AG08395 (cell line): Measurements from ENCODE around the gene TTN.
A peak's percentile ranks its signal among the peaks of the same experiment; 100 is the strongest.
"Not testable (repeated sequence)": the region's sequence is repeated elsewhere in the genome, so short reads cannot be mapped to it uniquely, and the experiment has no call there.

Source experiments
- DNase-seq: peaks from one replicate; pipeline ENCODE4 v3.0.0; 2012; ENCODE audit warnings: mixed read lengths, low spot score

The TTN gene

GRCh38 chr2:178529194-178529593 lies 278.0 kb downstream of the TTN start:
- DNase-seq = no peak

- DNase-seq = no peak
These were observed 278.6 kb downstream of the TTN start for GRCh38 chr2:178528647-178529046.

- no peak for DNase-seq
These were observed 279.6 kb downstream of the TTN start for GRCh38 chr2:178527592-178527991.

GRCh38 chr2:178526256-178526655 lies 281.0 kb downstream of the TTN start:
- no peak for DNase-seq

- not testable (repeated sequence) for DNase-seq
These were observed 281.8 kb downstream of the TTN start for GRCh38 chr2:178525460-178525859.

GRCh38 chr2:178525010-178525409 lies 282.2 kb downstream of the TTN start:
- not testable (repeated sequence) for DNase-seq

- DNase-seq = peak; percentile 33
These were observed 283.6 kb downstream of the TTN start for GRCh38 chr2:178523596-178524134.

GRCh38 chr2:178522950-178523595 lies 284.1 kb downstream of the TTN start:
- peak; percentile 90 for DNase-seq

GRCh38 chr2:178521304-178522150 lies 285.7 kb downstream of the TTN start:
- DNase-seq = no peak

- peak; percentile 33 for DNase-seq
These were observed 289.7 kb downstream of the TTN start for GRCh38 chr2:178517496-178517895.

GRCh38 chr2:178514664-178515063 lies 292.6 kb downstream of the TTN start:
- peak; percentile 54 for DNase-seq

- peak; percentile 35 for DNase-seq
These were observed 293.3 kb downstream of the TTN start for GRCh38 chr2:178513876-178514275.

- DNase-seq = peak; percentile 10
These were observed 294.7 kb downstream of the TTN start for GRCh38 chr2:178512484-178512883.

GRCh38 chr2:178510384-178510783 lies 296.8 kb downstream of the TTN start:
- no peak for DNase-seq

- no peak for DNase-seq
These were observed 298.6 kb downstream of the TTN start for GRCh38 chr2:178508646-178509045.

- DNase-seq = no peak
These were observed 300.3 kb downstream of the TTN start for GRCh38 chr2:178506949-178507348.

- DNase-seq = no peak
These were observed 300.7 kb downstream of the TTN start for GRCh38 chr2:178506524-178506923.

GRCh38 chr2:178506101-178506500 lies 301.1 kb downstream of the TTN start:
- DNase-seq = no peak

- no peak for DNase-seq
These were observed 304.5 kb downstream of the TTN start for GRCh38 chr2:178502751-178503150.

- DNase-seq = no peak
These were observed 307.6 kb downstream of the TTN start for GRCh38 chr2:178499640-178500039.

- no peak for DNase-seq
These were observed 309.1 kb downstream of the TTN start for GRCh38 chr2:178498137-178498536.

GRCh38 chr2:178496049-178496448 lies 311.2 kb downstream of the TTN start:
- DNase-seq = no peak

GRCh38 chr2:178491612-178492011 lies 315.6 kb downstream of the TTN start:
- DNase-seq = no peak
